A549 (cell line): ENCODE measurements around the gene PASK.

Source experiments
- CHD4 ChIP-seq: fragments of 200-600 bp; sonication (generic); IDR thresholded peaks from 2 replicates; pipeline ENCODE4 v1.6.1; 2016; ENCODE audit warnings: antibody characterized with exemption, mild to moderate bottlenecking, borderline replicate concordance
- CTCF ChIP-seq: fragments of >200 bp; sonication (Bioruptor Twin); formaldehyde crosslinking; IDR thresholded peaks from 3 replicates; pipeline ENCODE4 v1.5.1; 2016
- EHMT2 ChIP-seq: fragments of 200-600 bp; sonication (generic); IDR thresholded peaks from 2 replicates; pipeline ENCODE4 v1.6.1; 2016; ENCODE audit warnings: antibody characterized with exemption, low read depth, mild to moderate bottlenecking, moderate library complexity
- JUN ChIP-seq, 2 experiments: fragments of >200 bp; sonication (Bioruptor Twin); formaldehyde crosslinking; IDR thresholded peaks; 2 replicates in 1 of 2; 3 replicates in 1 of 2; pipeline ENCODE4 v1.6.1; 2016 to 2017
- KDM1A ChIP-seq: fragments of 200-600 bp; sonication (generic); IDR thresholded peaks from 2 replicates; pipeline ENCODE4 v1.6.1; 2016; ENCODE audit warnings: low read depth, mild to moderate bottlenecking
- MYC ChIP-seq: IDR thresholded peaks from 2 replicates; pipeline ENCODE4 v1.6.1; 2012; ENCODE audit warnings: mild to moderate bottlenecking, inconsistent platforms, low read length, improper control_type of control experiment, borderline replicate concordance
- PBX3 ChIP-seq: IDR thresholded peaks from 2 replicates; pipeline ENCODE4 v1.6.1; 2012
- POLR2A ChIP-seq: IDR thresholded peaks from 2 replicates; pipeline ENCODE4 v1.6.1; 2012; ENCODE audit warnings: mild to moderate bottlenecking, low read length
- REST ChIP-seq: fragments of 200-600 bp; sonication (generic); IDR thresholded peaks from 2 replicates; pipeline ENCODE4 v1.6.1; 2016; ENCODE audit warnings: antibody characterized with exemption, mild to moderate bottlenecking, moderate library complexity
- RNF2 ChIP-seq: fragments of 200-600 bp; sonication (generic); IDR thresholded peaks from 2 replicates; pipeline ENCODE4 v1.6.1; 2016; ENCODE audit warnings: low read depth, mild to moderate bottlenecking, antibody characterized with exemption, moderate library complexity, borderline replicate concordance

- no peak for TF ChIP-seq RNF2
- TF ChIP-seq POLR2A = no peak
- no peak for TF ChIP-seq CTCF
- TF ChIP-seq MYC = no peak
- no peak for TF ChIP-seq PBX3
- no peak for TF ChIP-seq JUN (IDR thresholded peaks at IDR 0.05)
- no peak for TF ChIP-seq KDM1A
- no peak for TF ChIP-seq EHMT2
- TF ChIP-seq CHD4 = no peak
- TF ChIP-seq REST = no peak
These were observed 11.7 kb downstream of the PASK start for GRCh38 chr2:241137276-241138190.
